Brain microvascular endothelial cell (primary cell): ENCODE results near the gene TGM6.
"Not testable (repeated sequence)": the region's sequence is repeated elsewhere in the genome, so short reads cannot be mapped to it uniquely, and the experiment has no call there.

Experiments used
- DNase-seq: peaks from one replicate; pipeline ENCODE4 v3.0.0-alpha.2; 2020
- H3K27ac ChIP-seq: fragments of 250-450 bp; sonication (Bioruptor Pico); 2 replicates; pipeline ENCODE4 v1.5.1; 2020; ENCODE audit warnings: mild to moderate bottlenecking, moderate library complexity
- H3K27me3 ChIP-seq: fragments of 250-450 bp; sonication (Bioruptor Pico); replicated peaks from 2 replicates; pipeline ENCODE4 v1.5.1; 2020; ENCODE audit warnings: mild to moderate bottlenecking
- H3K36me3 ChIP-seq: fragments of 250-450 bp; sonication (Bioruptor Pico); replicated peaks from 2 replicates; pipeline ENCODE4 v1.5.1; 2020; ENCODE audit warnings: mild to moderate bottlenecking
- H3K4me3 ChIP-seq: 2 replicates; pipeline ENCODE4 v1.5.1; 2011; ENCODE audit warnings: low read depth, mild to moderate bottlenecking, control low read depth, low read length, moderate library complexity
- CTCF ChIP-seq: IDR thresholded peaks from 2 replicates; pipeline ENCODE4 v1.5.1; 2011; ENCODE audit warnings: low read depth, mild to moderate bottlenecking, moderate library complexity, low read length, control low read depth, inconsistent platforms; ENCODE audit errors: missing control alignments
- in situ Hi-C: cut with HindIII; loops from 2 replicates; pipeline ENCODE4 v1.10.0; 2017; ENCODE audit warnings: low sequenced_read_pairs, low pct_ligation_motif_present

The TGM6 gene

GRCh38 chr20:2403291-2404052 is 22.8 kb downstream of the TGM6 start:
- no peak for DNase-seq
- in situ Hi-C loops = no loop called here

GRCh38 chr20:2405693-2406065 is 25.0 kb downstream of the TGM6 start:
- no peaks in the 10 kb centered on the region for H3K36me3 ChIP-seq
- no peak for DNase-seq
- H3K4me3 ChIP-seq = no peak overlapping the region
- no peak overlapping the region for H3K27ac ChIP-seq
- in situ Hi-C loops = no loop called here
- H3K27me3 ChIP-seq = no peaks in the 10 kb centered on the region
- TF ChIP-seq CTCF = no peak

More at GRCh38 chr20:2403291-2404052, 22.8 kb downstream of the TGM6 start:
- H3K27ac ChIP-seq = no peak overlapping the region
- H3K36me3 ChIP-seq = no peaks in the 10 kb centered on the region
- no peaks in the 10 kb centered on the region for H3K27me3 ChIP-seq
- no peak for TF ChIP-seq CTCF
- no peak overlapping the region for H3K4me3 ChIP-seq

GRCh38 chr20:2407355-2407754 is 26.7 kb downstream of the TGM6 start:
- H3K4me3 ChIP-seq, H3K27ac ChIP-seq, DNase-seq, H3K36me3 ChIP-seq, H3K27me3 ChIP-seq, in situ Hi-C loops: not testable (repeated sequence)

GRCh38 chr20:2408111-2408510 is 27.4 kb downstream of the TGM6 start:
- in situ Hi-C loops = no loop called here
- Histone ChIP-seq H3K27ac (no peak overlapping the region), H3K27me3 (no peaks in the 10 kb centered on the region), H3K4me3 (no peak overlapping the region), H3K36me3 (no peaks in the 10 kb centered on the region)
- no peak for DNase-seq
- TF ChIP-seq CTCF = no peak

GRCh38 chr20:2416541-2417212 is 36.0 kb downstream of the TGM6 start:
- Histone ChIP-seq H3K27ac (no peak overlapping the region), H3K27me3 (no peaks in the 10 kb centered on the region), H3K4me3 (no peak overlapping the region), H3K36me3 (no peaks in the 10 kb centered on the region)
- no peak for TF ChIP-seq CTCF
- in situ Hi-C loops = no loop called here
- DNase-seq = no peak

- no peak for TF ChIP-seq CTCF
- DNase-seq = no peak
- Histone ChIP-seq H3K4me3 (no peak overlapping the region), H3K27me3 (no peaks in the 10 kb centered on the region), H3K27ac (no peak overlapping the region), H3K36me3 (no peaks in the 10 kb centered on the region)
- in situ Hi-C loops = no loop called here
Observed at GRCh38 chr20:2417213-2417541, 36.5 kb downstream of the TGM6 start.
